GM13977 (cell line): ENCODE results near the gene ZNF362.

Experiments
- DNase-seq: peaks from one replicate; pipeline ENCODE4 v3.0.0; 2012; ENCODE audit warnings: low spot score
- in situ Hi-C: fragments of 300-500 bp; cut with MboI; formaldehyde crosslinking; loops from one replicate; pipeline ENCODE4 v1.12.0; 2022; ENCODE audit warnings: low sequenced_read_pairs, low pct_unique_long_range_greater_than_20kb, mixed read lengths, inconsistent platforms; ENCODE audit not compliant: unreplicated experiment
- TF ChIP-seq, protein P1 (sequence below): IDR thresholded peaks from 2 replicates; pipeline ENCODE4 v1.5.1; 2012; ENCODE audit warnings: mild to moderate bottlenecking, control low read depth; ENCODE audit not compliant: insufficient read depth; ENCODE audit errors: extremely low read depth, missing control alignments

The ZNF362 gene

DNA sequence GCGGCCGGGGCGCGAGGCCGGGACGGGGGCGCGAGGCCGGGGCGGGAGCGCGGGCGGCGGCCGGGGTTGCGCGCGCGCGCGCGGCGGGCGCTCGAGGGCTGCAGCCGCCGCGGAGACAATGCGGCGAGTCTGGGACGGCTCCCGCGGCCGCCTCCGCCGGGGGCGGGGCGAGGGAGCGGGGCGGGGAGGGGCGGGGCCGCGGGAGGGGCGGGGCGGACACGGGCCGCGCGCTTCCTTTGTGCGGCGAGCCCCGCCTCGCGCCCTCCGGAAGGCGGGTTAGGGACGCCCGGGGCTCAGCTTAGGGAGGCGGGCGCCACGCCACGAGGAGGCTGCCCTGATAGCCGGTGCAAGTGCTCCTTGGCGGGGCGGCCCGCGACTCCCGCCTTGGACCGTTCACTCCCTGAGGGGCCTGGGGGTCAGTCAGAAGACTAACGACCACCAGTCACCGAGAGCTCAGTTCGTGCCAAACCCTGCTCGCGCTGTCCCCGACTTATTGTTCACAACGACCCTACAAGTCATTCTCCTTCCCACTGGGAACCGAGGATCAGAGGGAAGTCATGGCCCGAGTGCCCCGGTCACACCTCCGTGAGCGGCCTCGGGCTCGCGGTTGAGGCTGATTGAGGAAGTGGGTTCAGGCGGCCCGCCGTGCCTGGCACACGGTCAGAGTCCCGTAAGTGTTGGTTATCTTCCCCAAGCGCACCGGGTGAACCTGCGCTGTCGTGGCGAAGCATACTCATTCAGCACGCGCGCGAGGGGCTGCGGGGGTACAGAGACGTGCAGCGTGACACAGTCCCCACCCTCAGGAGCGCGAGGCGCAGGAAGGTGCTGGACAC is 93.7 kb downstream of the ZNF362 start:
- DNase-seq = peak; percentile 98
- in situ Hi-C loops = no loop called here
- TF ChIP-seq, protein P1, sequence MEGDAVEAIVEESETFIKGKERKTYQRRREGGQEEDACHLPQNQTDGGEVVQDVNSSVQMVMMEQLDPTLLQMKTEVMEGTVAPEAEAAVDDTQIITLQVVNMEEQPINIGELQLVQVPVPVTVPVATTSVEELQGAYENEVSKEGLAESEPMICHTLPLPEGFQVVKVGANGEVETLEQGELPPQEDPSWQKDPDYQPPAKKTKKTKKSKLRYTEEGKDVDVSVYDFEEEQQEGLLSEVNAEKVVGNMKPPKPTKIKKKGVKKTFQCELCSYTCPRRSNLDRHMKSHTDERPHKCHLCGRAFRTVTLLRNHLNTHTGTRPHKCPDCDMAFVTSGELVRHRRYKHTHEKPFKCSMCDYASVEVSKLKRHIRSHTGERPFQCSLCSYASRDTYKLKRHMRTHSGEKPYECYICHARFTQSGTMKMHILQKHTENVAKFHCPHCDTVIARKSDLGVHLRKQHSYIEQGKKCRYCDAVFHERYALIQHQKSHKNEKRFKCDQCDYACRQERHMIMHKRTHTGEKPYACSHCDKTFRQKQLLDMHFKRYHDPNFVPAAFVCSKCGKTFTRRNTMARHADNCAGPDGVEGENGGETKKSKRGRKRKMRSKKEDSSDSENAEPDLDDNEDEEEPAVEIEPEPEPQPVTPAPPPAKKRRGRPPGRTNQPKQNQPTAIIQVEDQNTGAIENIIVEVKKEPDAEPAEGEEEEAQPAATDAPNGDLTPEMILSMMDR = no peak
